Epithelial cell of proximal tubule (primary cell): ENCODE results near the gene PHF21B. TPM values are rescaled to one million over a fixed set of nuclear protein-coding genes. Genes with fewer than 3 reads are reported as not detected.

Experiments
- DNase-seq: peaks from one replicate; pipeline ENCODE4 v3.0.0-alpha.2; 2011; ENCODE audit warnings: low read depth
- H3K4me3 ChIP-seq: 2 replicates; pipeline ENCODE4 v1.5.1; 2011; ENCODE audit warnings: low read depth, mild to moderate bottlenecking, low read length
- total RNA-seq: library from RNA; depleted of rRNA; stranded (reverse); fragments of >200 nt; gene quantifications from 2 replicates; pipeline ENCODE4 v1.2.3, GENCODE V29; 2015
- TF ChIP-seq, protein P1 (sequence below): conservative IDR thresholded peaks from 2 replicates; pipeline ENCODE4 v1.5.1; 2012; ENCODE audit warnings: low read depth, mild to moderate bottlenecking, low read length

PHF21B gene
- total RNA-seq, 1 donor from 2014 or later: 2.0 TPM

DNA sequence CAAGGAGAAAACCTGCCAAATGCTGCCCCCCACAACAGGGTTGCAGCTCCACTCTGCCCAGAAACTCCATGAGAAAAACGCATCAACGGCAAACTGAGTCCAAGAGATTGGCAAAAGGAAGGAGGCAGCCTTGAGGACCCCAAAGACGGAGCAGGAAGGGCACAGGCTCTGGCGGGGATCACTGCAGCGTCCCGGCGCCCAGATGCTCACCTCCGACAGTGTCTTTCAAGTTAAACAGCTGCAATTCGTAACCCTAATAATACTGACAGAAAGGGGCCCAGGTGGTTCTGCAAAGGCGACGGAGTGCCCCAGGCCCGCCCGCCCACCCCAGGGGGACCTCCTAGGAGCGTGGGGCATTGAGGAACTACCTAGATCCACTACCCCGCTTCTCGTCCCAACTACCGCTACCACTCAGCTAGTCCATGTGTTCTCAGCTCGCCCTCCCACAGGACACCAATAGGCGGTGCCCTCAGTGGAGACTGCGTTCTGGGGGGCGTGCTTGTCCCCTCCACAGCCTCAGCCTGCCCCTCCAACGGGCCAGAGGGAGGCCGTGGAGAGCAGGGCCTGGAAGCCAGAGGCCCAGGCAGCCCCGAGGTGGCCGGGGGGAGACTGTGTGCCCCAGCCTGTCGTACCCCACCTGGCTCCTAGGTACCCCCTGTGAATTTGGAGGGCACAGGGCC, 127.4 kb downstream of the PHF21B start:
- H3K4me3 ChIP-seq: no peak overlapping the region
- no peak for DNase-seq
- TF ChIP-seq, protein P1, sequence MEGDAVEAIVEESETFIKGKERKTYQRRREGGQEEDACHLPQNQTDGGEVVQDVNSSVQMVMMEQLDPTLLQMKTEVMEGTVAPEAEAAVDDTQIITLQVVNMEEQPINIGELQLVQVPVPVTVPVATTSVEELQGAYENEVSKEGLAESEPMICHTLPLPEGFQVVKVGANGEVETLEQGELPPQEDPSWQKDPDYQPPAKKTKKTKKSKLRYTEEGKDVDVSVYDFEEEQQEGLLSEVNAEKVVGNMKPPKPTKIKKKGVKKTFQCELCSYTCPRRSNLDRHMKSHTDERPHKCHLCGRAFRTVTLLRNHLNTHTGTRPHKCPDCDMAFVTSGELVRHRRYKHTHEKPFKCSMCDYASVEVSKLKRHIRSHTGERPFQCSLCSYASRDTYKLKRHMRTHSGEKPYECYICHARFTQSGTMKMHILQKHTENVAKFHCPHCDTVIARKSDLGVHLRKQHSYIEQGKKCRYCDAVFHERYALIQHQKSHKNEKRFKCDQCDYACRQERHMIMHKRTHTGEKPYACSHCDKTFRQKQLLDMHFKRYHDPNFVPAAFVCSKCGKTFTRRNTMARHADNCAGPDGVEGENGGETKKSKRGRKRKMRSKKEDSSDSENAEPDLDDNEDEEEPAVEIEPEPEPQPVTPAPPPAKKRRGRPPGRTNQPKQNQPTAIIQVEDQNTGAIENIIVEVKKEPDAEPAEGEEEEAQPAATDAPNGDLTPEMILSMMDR: no peak

DNA sequence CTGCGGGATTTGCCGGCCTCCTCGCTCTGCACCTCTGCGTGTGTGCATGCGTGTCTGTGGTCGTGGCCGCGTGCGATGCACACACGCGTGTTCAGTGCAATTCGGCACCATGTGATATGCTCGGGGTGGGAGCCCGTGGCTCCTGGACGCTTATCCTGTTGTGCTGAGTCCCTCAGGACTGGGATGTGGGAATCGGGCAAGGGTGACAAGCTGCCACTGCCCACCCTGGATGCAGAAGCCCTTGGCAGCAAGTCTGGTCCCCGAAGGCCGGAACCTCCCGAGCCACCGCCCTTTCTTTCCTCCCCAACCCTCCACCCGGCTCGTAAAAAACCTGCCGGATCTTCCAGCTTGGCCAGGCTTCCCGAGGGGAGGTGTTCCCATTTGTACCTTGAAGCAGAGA, 128.2 kb downstream of the PHF21B start:
- no peak for DNase-seq
- H3K4me3 ChIP-seq: no peak overlapping the region
- TF ChIP-seq, protein P1: no peak

DNA sequence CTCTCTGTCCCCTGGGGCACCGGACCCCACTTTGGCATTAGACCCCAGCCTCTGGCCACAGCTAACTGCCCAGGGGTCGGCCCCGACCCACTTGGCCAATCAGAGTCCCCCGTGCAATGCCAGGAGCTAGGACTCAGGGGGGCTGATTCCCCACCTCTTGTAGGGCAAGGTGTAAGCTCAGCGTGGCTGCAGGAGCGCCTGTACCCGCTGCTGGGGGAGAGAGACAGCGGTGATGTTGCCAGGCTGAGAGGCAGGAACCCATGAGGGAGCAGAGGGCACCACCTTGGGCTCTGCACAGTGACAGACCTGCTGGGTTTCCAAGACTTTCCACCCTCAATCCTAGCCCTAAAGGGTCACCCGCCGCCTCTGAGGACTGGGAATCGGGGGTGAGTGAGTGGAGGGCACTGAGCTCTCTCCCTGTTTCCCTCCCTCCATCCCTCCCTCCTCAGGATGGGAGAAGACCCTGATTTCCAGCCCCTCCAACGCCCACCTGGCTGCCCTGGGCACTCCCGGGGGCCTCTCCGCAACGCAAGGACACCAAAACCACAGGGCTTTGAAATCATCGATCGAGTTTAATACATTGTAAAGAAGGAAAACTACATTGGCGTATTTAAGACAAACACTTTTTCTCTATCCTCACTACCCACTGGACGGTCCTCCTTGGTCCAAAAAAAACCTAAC, 129.1 kb downstream of the PHF21B start:
- DNase-seq: no peak
- H3K4me3 ChIP-seq: no peak overlapping the region
- TF ChIP-seq, protein P1: no peak

DNA sequence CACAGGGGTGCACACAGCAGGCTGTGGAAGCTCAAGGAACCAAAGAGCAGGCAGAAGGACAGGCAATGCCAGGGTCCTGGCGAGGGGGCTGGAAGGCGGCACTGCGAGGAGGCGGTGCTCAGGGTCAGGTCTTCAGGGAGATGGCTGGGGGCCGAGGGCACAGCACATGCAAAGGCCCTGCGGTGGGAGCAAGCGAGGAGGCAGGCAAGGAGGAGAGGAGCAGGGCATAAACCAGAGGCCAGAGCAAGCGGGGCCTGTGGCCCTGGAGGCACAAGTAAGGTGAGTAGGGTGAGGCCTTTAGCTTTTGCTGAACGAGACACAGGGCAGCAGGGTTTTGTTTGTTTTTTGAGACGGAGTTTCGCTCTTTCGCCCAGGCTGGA, 130.5 kb downstream of the PHF21B start:
- H3K4me3 ChIP-seq: no peak overlapping the region
- TF ChIP-seq, protein P1: no peak
- DNase-seq: no peak

DNA sequence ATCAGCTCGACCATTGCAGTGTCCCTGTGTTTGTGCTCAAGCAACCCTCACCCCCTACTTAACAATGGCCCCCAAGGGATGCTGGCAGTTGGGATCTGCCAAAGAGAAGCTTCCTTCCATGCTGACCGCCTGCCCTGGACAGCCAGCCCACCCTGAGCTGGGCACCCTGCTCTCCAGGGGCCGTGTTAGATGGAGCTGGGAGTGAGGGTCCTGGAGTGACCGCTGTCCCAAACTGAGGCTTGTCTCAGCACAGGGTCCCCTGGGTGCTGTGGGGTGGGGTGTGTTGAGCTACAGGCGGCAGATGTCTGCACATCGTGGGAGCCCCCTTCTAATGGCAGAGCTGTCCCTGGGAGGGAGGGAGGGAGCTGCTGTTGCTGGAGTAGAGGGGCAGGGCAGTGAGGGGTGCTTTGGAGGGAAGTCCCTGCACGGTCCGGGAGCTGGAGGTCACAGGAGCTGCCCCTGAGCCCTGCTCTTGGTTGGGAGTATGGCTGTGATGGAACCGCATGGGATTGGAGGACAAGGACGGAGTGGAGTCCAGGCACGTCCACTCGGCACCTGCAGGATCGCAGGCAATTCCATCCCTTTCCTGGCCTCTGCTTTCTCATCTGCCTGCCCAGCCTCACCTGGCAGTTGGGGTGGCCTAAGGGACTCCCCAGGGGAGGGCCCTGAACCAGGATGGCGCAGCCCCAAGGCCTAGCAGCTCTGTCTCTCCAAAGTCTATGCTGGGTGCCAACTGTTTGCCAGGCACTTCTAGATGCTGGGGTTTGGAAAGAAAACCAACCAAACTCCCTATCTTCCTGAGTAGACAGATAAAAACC, 131.1 kb downstream of the PHF21B start:
- TF ChIP-seq, protein P1: no peak
- no peak overlapping the region for H3K4me3 ChIP-seq
- DNase-seq: no peak

DNA sequence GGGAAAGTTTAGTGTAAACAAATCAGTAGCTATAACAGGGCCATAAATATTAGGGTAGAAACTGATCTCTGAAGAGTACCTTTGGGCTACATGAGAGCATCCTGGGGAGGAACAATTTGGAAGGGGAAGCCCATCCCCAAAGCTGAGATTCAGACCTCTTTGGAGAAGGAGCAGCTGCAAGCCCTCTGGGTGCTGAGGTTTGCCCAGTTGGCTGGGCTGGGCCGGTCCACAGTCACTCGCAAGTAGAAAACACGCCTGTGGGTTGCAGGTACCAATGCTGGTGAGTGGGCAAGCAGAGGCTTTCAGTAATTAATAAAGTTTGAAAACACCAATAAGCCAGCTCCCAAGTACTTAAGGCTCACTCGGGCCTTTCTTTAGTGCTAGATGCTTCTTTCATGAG, 132.9 kb downstream of the PHF21B start:
- no peak overlapping the region for H3K4me3 ChIP-seq
- TF ChIP-seq, protein P1: no peak
- no peak for DNase-seq
